ENCODE measurements around the gene NRXN3. TPM values are rescaled to one million over a fixed set of nuclear protein-coding genes. Genes with fewer than 3 reads are reported as not detected.

NRXN3 gene
- total and polyA plus RNA-seq, 3 experiments from 2014 or later, result not detected

- Mint-ChIP-seq H3K27me3 (no peaks in the 10 kb centered on the region), H3K36me3 (no peaks in the 10 kb centered on the region), H3K4me3 (no peak overlapping the region), H3K4me1 (no peaks in the 10 kb centered on the region), H3K27ac (no peak overlapping the region), H3K9me3 (peaks cover 0 to 4% (median 0%) of the 10 kb centered on the region in 5 donors)
- Histone ChIP-seq H3K4me1 (ENCODE audit: insufficient read depth, low read length) (no peaks in the 10 kb centered on the region), H3K9me3 (ENCODE audit: low read length) (no peaks in the 10 kb centered on the region), H3K27me3 (ENCODE audit: insufficient read depth, low read length, poor library complexity, severe bottlenecking) (no peaks in the 10 kb centered on the region), H3K27ac (ENCODE audit: low read depth, low read length) (no peak overlapping the region), H3K4me3 (ENCODE audit: low read length) (no peak overlapping the region), H3K36me3 (ENCODE audit: insufficient read depth, low read length) (no peaks in the 10 kb centered on the region)
- no peak for DNase-seq
- ChIA-PET CTCF (no interaction called here), POLR2A (no interaction called here)
Observed at GRCh38 chr14:78254911-78255461, 84.8 kb downstream of the NRXN3 start.

GRCh38 chr14:78259831-78260230 is 89.7 kb downstream of the NRXN3 start:
- H3K9me3 Mint-ChIP-seq, result peaks cover 0 to 7% (median 0%) of the 10 kb centered on the region in 5 donors
- H3K36me3 ChIP-seq (ENCODE audit: insufficient read depth, low read length), result no peaks in the 10 kb centered on the region
- CTCF ChIA-PET, result no interaction called here
- no peak overlapping the region for H3K4me3 ChIP-seq (ENCODE audit: low read length)
- H3K27me3 ChIP-seq (ENCODE audit: insufficient read depth, low read length, poor library complexity, severe bottlenecking), result no peaks in the 10 kb centered on the region
- DNase-seq, result no peak
- H3K4me1 ChIP-seq (ENCODE audit: insufficient read depth, low read length), result no peaks in the 10 kb centered on the region
- H3K27ac ChIP-seq (ENCODE audit: low read depth, low read length), result no peak overlapping the region
- POLR2A ChIA-PET, result no interaction called here
- H3K36me3 Mint-ChIP-seq, result no peaks in the 10 kb centered on the region
- H3K27ac Mint-ChIP-seq, result no peak overlapping the region
- peaks cover 0 to 2% of the 10 kb centered on the region in 2 donors for H3K27me3 Mint-ChIP-seq
- H3K4me3 Mint-ChIP-seq, result no peak overlapping the region
- H3K9me3 ChIP-seq (ENCODE audit: low read length), result no peaks in the 10 kb centered on the region
- no peaks in the 10 kb centered on the region for H3K4me1 Mint-ChIP-seq

- H3K27me3 ChIP-seq (ENCODE audit: insufficient read depth, low read length, poor library complexity, severe bottlenecking), result no peaks in the 10 kb centered on the region
- no peak for DNase-seq
- Mint-ChIP-seq H3K27ac (no peak overlapping the region), H3K9me3 (peaks cover 0 to 3% (median 0%) of the 10 kb centered on the region in 5 donors), H3K27me3 (peaks cover 0 to 3% of the 10 kb centered on the region in 2 donors), H3K4me1 (no peaks in the 10 kb centered on the region), H3K36me3 (no peaks in the 10 kb centered on the region), H3K4me3 (no peak overlapping the region)
- no peak overlapping the region for H3K27ac ChIP-seq (ENCODE audit: low read depth, low read length)
- no peaks in the 10 kb centered on the region for H3K4me1 ChIP-seq (ENCODE audit: insufficient read depth, low read length)
- no peaks in the 10 kb centered on the region for H3K9me3 ChIP-seq (ENCODE audit: low read length)
- H3K4me3 ChIP-seq (ENCODE audit: low read length), result no peak overlapping the region
- ChIA-PET POLR2A (no interaction called here), CTCF (no interaction called here)
- no peaks in the 10 kb centered on the region for H3K36me3 ChIP-seq (ENCODE audit: insufficient read depth, low read length)
Observed at GRCh38 chr14:78278464-78279250, 108.5 kb downstream of the NRXN3 start.

GRCh38 chr14:78282437-78282836 is 112.3 kb downstream of the NRXN3 start:
- Histone ChIP-seq H3K36me3 (ENCODE audit: insufficient read depth, low read length) (no peaks in the 10 kb centered on the region), H3K27ac (ENCODE audit: low read depth, low read length) (no peak overlapping the region), H3K27me3 (ENCODE audit: insufficient read depth, low read length, poor library complexity, severe bottlenecking) (no peaks in the 10 kb centered on the region), H3K4me3 (ENCODE audit: low read length) (no peak overlapping the region), H3K9me3 (ENCODE audit: low read length) (no peaks in the 10 kb centered on the region), H3K4me1 (ENCODE audit: insufficient read depth, low read length) (no peaks in the 10 kb centered on the region)
- H3K27me3 Mint-ChIP-seq, result no peaks in the 10 kb centered on the region
- POLR2A ChIA-PET, result no interaction called here
- no peak overlapping the region for H3K27ac Mint-ChIP-seq
- no peaks in the 10 kb centered on the region for H3K9me3 Mint-ChIP-seq
- H3K36me3 Mint-ChIP-seq, result no peaks in the 10 kb centered on the region
- no peak for DNase-seq
- H3K4me3 Mint-ChIP-seq, result no peak overlapping the region
- H3K4me1 Mint-ChIP-seq, result no peaks in the 10 kb centered on the region
- CTCF ChIA-PET, result no interaction called here

- no peak for DNase-seq
- H3K9me3 Mint-ChIP-seq, result peaks cover 0 to 5% (median 0%) of the 10 kb centered on the region in 5 donors
- ChIA-PET POLR2A (no interaction called here), CTCF (no interaction called here)
- no peaks in the 10 kb centered on the region for H3K36me3 ChIP-seq (ENCODE audit: insufficient read depth, low read length)
- no peaks in the 10 kb centered on the region for H3K9me3 ChIP-seq (ENCODE audit: low read length)
- no peaks in the 10 kb centered on the region for H3K4me1 ChIP-seq (ENCODE audit: insufficient read depth, low read length)
- H3K4me3 ChIP-seq (ENCODE audit: low read length), result no peak overlapping the region
- H3K27me3 ChIP-seq (ENCODE audit: insufficient read depth, low read length, poor library complexity, severe bottlenecking), result no peaks in the 10 kb centered on the region
- no peak overlapping the region for H3K27ac Mint-ChIP-seq
- H3K36me3 Mint-ChIP-seq, result no peaks in the 10 kb centered on the region
- H3K27me3 Mint-ChIP-seq, result no peaks in the 10 kb centered on the region
- peak overlapping the region in 1 of 7 donors; percentile 56 for H3K4me3 Mint-ChIP-seq
- H3K4me1 Mint-ChIP-seq, result no peaks in the 10 kb centered on the region
- no peak overlapping the region for H3K27ac ChIP-seq (ENCODE audit: low read depth, low read length)
Observed at GRCh38 chr14:78286210-78286609, 116.0 kb downstream of the NRXN3 start.

- H3K27ac Mint-ChIP-seq, result no peak overlapping the region
- H3K9me3 Mint-ChIP-seq, result peaks cover 0 to 8% (median 0%) of the 10 kb centered on the region in 5 donors
- no peak overlapping the region for H3K4me3 Mint-ChIP-seq
- H3K27ac ChIP-seq (ENCODE audit: low read depth, low read length), result no peak overlapping the region
- H3K4me1 Mint-ChIP-seq, result no peaks in the 10 kb centered on the region
- H3K27me3 Mint-ChIP-seq, result no peaks in the 10 kb centered on the region
- ChIA-PET CTCF (no interaction called here), POLR2A (no interaction called here)
- no peaks in the 10 kb centered on the region for H3K4me1 ChIP-seq (ENCODE audit: insufficient read depth, low read length)
- no peaks in the 10 kb centered on the region for H3K27me3 ChIP-seq (ENCODE audit: insufficient read depth, low read length, poor library complexity, severe bottlenecking)
- no peaks in the 10 kb centered on the region for H3K36me3 ChIP-seq (ENCODE audit: insufficient read depth, low read length)
- H3K9me3 ChIP-seq (ENCODE audit: low read length), result no peaks in the 10 kb centered on the region
- no peak for DNase-seq
- H3K4me3 ChIP-seq (ENCODE audit: low read length), result no peak overlapping the region
- H3K36me3 Mint-ChIP-seq, result no peaks in the 10 kb centered on the region
Observed at GRCh38 chr14:78292003-78292402, 121.8 kb downstream of the NRXN3 start.

- Histone ChIP-seq H3K36me3 (ENCODE audit: insufficient read depth, low read length) (no peaks in the 10 kb centered on the region), H3K9me3 (ENCODE audit: low read length) (no peaks in the 10 kb centered on the region), H3K27ac (ENCODE audit: low read depth, low read length) (no peak overlapping the region), H3K4me3 (ENCODE audit: low read length) (no peak overlapping the region), H3K27me3 (ENCODE audit: insufficient read depth, low read length, poor library complexity, severe bottlenecking) (no peaks in the 10 kb centered on the region), H3K4me1 (ENCODE audit: insufficient read depth, low read length) (no peaks in the 10 kb centered on the region)
- Mint-ChIP-seq H3K9me3 (peaks cover 0 to 6% (median 3%) of the 10 kb centered on the region in 5 donors), H3K36me3 (no peaks in the 10 kb centered on the region), H3K27ac (peak overlapping the region in 1 of 8 donors; percentile 34), H3K4me1 (no peaks in the 10 kb centered on the region), H3K27me3 (peaks cover 0 to 4% of the 10 kb centered on the region in 2 donors), H3K4me3 (no peak overlapping the region)
- ChIA-PET CTCF (no interaction called here), POLR2A (no interaction called here)
- DNase-seq, result no peak
Observed at GRCh38 chr14:78297858-78298257, 127.7 kb downstream of the NRXN3 start.

- CTCF ChIA-PET, result no interaction called here
- POLR2A ChIA-PET, result no interaction called here
- H3K4me3 Mint-ChIP-seq, result no peak overlapping the region
Observed at GRCh38 chr14:78298298-78298697, 128.1 kb downstream of the NRXN3 start.

More at GRCh38 chr14:78298298-78298697, 128.1 kb downstream of the NRXN3 start:
- Histone ChIP-seq H3K9me3 (ENCODE audit: low read length) (no peaks in the 10 kb centered on the region), H3K36me3 (ENCODE audit: insufficient read depth, low read length) (no peaks in the 10 kb centered on the region), H3K27me3 (ENCODE audit: insufficient read depth, low read length, poor library complexity, severe bottlenecking) (no peaks in the 10 kb centered on the region), H3K27ac (ENCODE audit: low read depth, low read length) (no peak overlapping the region), H3K4me3 (ENCODE audit: low read length) (no peak overlapping the region), H3K4me1 (ENCODE audit: insufficient read depth, low read length) (no peaks in the 10 kb centered on the region)
- no peak for DNase-seq
- H3K9me3 Mint-ChIP-seq, result peaks cover 0 to 9% (median 3%) of the 10 kb centered on the region in 5 donors
- no peaks in the 10 kb centered on the region for H3K4me1 Mint-ChIP-seq
- H3K36me3 Mint-ChIP-seq, result no peaks in the 10 kb centered on the region
- H3K27ac Mint-ChIP-seq, result no peak overlapping the region
- H3K27me3 Mint-ChIP-seq, result peaks cover 0 to 4% of the 10 kb centered on the region in 2 donors

All from CD8-positive, alpha-beta memory T cell (primary cell).